ENCODE data around the gene ANKFN1.
A peak's percentile ranks its signal among the peaks of the same experiment; 100 is the strongest.

ANKFN1 gene

DNA sequence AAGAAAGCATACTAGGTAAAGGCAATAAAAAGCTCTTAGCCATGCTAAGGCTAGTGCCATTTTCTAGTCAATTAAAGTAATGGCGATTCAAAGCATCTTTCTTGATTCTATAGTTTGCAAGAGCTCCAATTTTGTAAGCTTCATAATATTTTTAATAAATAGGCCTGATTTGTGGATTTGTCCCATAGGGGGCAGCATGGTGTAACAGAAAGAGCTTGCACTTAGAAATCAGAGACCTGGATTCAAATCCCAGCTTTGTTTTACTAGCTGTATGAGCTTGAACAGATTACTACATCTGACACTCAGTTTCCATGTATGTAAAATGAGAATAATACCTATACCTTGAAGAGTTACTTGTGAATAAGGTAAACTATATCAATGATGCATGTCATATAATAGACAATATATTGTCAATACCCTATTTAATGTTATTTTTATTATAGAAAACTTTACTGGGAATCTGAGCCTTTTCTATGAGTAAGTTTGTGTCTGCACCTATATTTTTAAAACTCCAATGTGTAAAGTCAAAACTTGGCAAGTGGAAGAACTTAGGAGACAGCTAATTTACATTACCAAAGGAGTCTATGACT is 346.6 kb downstream of the ANKFN1 start:
- DNase-seq (ENCODE audit: low read depth), result peak; percentile 1
- TF ChIP-seq, protein P1, sequence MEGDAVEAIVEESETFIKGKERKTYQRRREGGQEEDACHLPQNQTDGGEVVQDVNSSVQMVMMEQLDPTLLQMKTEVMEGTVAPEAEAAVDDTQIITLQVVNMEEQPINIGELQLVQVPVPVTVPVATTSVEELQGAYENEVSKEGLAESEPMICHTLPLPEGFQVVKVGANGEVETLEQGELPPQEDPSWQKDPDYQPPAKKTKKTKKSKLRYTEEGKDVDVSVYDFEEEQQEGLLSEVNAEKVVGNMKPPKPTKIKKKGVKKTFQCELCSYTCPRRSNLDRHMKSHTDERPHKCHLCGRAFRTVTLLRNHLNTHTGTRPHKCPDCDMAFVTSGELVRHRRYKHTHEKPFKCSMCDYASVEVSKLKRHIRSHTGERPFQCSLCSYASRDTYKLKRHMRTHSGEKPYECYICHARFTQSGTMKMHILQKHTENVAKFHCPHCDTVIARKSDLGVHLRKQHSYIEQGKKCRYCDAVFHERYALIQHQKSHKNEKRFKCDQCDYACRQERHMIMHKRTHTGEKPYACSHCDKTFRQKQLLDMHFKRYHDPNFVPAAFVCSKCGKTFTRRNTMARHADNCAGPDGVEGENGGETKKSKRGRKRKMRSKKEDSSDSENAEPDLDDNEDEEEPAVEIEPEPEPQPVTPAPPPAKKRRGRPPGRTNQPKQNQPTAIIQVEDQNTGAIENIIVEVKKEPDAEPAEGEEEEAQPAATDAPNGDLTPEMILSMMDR (conservative IDR thresholded peaks at IDR 0.05; ENCODE audit: low read depth, low read length), result peak; percentile 51
- no peak overlapping the region for H3K4me3 ChIP-seq (ENCODE audit: low read length)

DNA sequence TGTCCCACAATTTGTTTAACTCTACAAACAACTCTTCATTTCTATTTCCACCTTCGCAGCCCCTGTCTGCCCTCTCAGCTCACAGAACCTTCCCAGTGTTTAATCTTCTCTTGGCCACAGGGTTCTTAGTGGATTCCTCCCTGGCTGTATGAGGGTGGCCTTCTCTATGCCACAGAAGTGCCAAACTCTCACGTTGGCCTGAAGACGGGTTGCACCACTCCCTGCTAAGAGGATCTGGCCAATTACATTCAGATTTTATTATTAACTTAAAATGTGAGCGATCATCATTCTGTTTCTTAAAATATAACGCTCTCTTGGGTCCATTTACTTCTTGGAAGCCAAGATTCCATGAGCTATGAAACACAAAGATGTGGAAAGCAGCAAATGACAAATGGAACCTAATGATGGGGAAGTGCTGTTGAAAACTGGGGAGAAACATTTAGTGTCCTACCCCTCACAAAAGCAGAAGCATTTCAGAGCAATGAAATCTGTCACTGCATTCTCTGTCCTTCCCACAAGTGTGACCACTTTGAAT is 348.9 kb downstream of the ANKFN1 start:
- no peak overlapping the region for H3K4me3 ChIP-seq (ENCODE audit: low read length)
- TF ChIP-seq, protein P1 (conservative IDR thresholded peaks at IDR 0.05; ENCODE audit: low read depth, low read length), result no peak
- DNase-seq (ENCODE audit: low read depth), result no peak

DNA sequence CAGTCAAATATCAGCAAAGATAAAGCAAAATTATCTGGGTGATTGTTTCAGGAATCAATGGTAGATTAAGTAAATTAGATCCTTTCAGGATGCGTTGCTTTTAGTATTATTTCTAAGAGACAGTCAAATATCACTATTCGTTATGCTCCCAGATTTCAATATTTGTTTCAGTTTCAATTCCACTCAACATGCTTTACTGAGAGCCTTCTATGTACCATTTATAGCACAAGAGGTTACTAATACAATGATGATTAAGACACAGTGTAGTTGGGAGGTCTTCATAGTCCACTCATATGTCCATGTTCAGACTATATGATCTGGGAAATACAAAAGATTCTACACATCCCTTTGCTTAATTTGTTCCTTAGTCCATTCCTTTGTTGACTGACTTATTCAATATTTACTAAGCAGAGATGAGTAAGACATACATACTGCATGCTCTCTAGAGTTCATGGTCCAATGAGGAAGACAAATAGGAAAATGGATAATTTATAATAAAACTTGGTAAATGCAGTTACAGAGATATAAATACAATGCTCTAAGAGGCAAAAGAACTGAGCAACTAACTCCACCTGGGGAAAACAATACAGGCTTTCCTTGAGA is 352.0 kb downstream of the ANKFN1 start:
- TF ChIP-seq, protein P1 (conservative IDR thresholded peaks at IDR 0.05; ENCODE audit: low read depth, low read length), result no peak
- no peak for DNase-seq (ENCODE audit: low read depth)
- H3K4me3 ChIP-seq (ENCODE audit: low read length), result no peak overlapping the region

DNA sequence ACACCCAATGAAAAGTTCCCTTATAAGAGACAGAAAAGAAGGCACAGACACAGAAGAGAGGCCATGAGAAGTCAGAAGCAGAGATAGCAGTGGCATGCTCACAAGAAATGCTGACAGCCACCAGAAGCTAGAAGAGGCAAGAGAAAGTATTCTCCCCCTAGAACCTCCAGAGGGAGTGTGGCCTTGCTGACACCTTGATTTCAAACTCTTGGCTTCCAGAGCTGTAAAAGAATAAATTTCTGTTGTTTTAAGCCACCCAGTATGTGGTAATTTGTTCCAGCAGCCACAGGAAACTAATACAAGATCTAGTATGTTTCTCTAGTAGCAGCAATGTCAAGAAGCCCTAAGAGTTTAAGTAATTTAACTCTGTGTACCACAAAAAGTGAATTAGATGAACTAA is 353.1 kb downstream of the ANKFN1 start:
- TF ChIP-seq, protein P1 (conservative IDR thresholded peaks at IDR 0.05; ENCODE audit: low read depth, low read length), result no peak
- DNase-seq (ENCODE audit: low read depth), result no peak
- no peak overlapping the region for H3K4me3 ChIP-seq (ENCODE audit: low read length)

DNA sequence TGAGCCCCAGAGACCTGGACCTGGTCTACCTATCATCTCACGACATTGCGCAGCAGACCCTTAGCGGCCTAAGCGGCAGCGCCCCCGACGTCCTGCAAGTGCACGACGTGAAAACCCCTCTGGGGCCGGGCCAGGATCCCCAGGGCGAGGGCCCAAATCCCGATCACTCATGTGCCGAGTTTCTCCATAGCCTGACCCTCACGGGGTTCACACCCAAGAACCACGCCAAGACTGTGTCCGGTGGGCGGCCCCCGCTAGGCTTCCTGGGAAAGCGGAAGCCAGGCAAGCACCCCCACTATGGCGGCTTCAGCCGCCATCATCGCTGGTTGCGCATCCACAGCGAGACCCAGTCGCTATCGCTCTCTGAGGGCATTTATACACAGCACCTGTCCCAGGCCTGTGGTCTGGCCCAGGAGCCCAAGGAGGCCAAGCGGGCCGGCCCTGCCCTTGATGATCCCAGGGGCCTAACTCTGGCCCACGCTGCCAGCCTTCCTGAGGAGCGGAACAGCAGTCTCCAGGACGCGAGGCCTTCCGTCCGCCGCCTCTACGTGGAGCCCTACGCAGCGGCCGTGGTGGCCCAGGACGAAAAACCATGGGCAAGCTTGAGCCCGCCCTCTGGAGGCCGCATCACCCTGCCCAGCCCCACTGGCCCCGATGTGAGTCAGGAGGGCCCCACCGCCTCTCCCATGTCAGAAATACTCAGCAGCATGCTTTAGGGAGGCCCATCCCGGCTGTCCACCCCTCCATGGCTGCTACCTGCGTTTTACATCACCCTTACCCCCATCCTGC is 357.5 kb downstream of the ANKFN1 start:
- DNase-seq (ENCODE audit: low read depth), result no peak
- TF ChIP-seq, protein P1 (conservative IDR thresholded peaks at IDR 0.05; ENCODE audit: low read depth, low read length), result no peak
- no peak overlapping the region for H3K4me3 ChIP-seq (ENCODE audit: low read length)

DNA sequence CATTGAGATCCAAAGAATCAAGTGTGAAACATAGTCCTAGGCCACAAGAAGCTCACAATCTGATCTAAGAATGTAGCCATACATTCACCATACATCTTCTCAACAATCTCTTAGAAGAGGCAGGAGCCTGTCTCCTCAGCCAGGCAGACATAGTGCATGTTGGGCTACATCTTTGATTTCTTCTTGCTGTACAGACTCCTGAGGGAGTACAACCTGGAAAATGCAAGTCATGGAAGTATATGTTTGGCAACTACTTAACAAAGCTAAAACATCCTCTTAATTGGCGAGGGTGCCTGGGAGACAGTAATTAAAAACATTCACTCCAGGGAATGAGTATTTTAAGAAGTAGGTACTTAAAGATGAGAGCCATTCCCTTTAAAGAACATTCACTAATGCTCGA is 361.0 kb downstream of the ANKFN1 start:
- TF ChIP-seq, protein P1 (conservative IDR thresholded peaks at IDR 0.05; ENCODE audit: low read depth, low read length), result no peak
- no peak overlapping the region for H3K4me3 ChIP-seq (ENCODE audit: low read length)
- DNase-seq (ENCODE audit: low read depth), result no peak

Measured in retinal pigment epithelial cell (primary cell).